ENCODE data around the gene KMT5B. TPM values are rescaled to one million over a fixed set of nuclear protein-coding genes. Genes with fewer than 3 reads are reported as not detected.

Gene KMT5B
- polyA plus RNA-seq, 2 of the 4 experiments (the other 2 are of a cell fraction) = 15.2 to 27.1 TPM

GRCh38 chr11:68116126-68116525, 97.0 kb downstream of the KMT5B start:
- CTCF ChIA-PET = interaction anchor here (0.7 to 1.6 kb wide), 2 partner anchors 48 to 93 kb away, joined by 3 read pairs; no protein-coding TSS in a partner anchor
- no peak overlapping the region for H3K4me2 ChIP-seq
- no peak for FAIRE-seq
- TF ChIP-seq ZC3H11A (IDR thresholded peaks at IDR 0.05) = no peak
- no peak for TF ChIP-seq GATA3 (IDR thresholded peaks at IDR 0.05; ENCODE audit: borderline replicate concordance)
- TF ChIP-seq NFE2L2 (conservative IDR thresholded peaks at IDR 0.05; ENCODE audit: low read length) = no peak
- TF ChIP-seq KDM1A (IDR thresholded peaks at IDR 0.05; ENCODE audit: low read depth) = no peak
- no peak for TF ChIP-seq RARB (CRISPR knock-in tag; IDR thresholded peaks at IDR 0.05)
- no peak for TF ChIP-seq EP300 (IDR thresholded peaks at IDR 0.05)
- TF ChIP-seq, protein P1, sequence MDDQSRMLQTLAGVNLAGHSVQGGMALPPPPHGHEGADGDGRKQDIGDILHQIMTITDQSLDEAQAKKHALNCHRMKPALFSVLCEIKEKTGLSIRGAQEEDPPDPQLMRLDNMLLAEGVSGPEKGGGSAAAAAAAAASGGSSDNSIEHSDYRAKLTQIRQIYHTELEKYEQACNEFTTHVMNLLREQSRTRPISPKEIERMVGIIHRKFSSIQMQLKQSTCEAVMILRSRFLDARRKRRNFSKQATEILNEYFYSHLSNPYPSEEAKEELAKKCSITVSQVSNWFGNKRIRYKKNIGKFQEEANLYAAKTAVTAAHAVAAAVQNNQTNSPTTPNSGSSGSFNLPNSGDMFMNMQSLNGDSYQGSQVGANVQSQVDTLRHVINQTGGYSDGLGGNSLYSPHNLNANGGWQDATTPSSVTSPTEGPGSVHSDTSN (IDR thresholded peaks at IDR 0.05) = no peak
- TF ChIP-seq E2F6 (IDR thresholded peaks at IDR 0.05; ENCODE audit: borderline replicate concordance, low read depth) = no peak
- H3K27ac ChIP-seq = no peak overlapping the region
- no peak overlapping the region for H3K4me3 ChIP-seq
- H3K4me1 ChIP-seq = peaks cover 17% of the 10 kb centered on the region; the same call in 2 of the 3 replicates
- WGBS (ENCODE audit: missing lambda C conversion rate) = 90% methylated on average over 7 of the region's 7 CpGs
- POLR2A ChIA-PET = no interaction called here
- DNase-seq (ENCODE audit: low read depth in 1 of 2, low spot score in 1 of 2) = no peak
- no peak for ATAC-seq
- no peaks in the 10 kb centered on the region for H3K9me3 ChIP-seq

- Histone ChIP-seq H3K4me3 (no peak overlapping the region), H3K27ac (no peak overlapping the region), H3K4me1 (peaks cover 17% of the 10 kb centered on the region; the same call in 2 of the 3 replicates), H3K4me2 (no peak overlapping the region), H3K9me3 (no peaks in the 10 kb centered on the region)
- DNase-seq (ENCODE audit: low read depth in 1 of 2, low spot score in 1 of 2) (no peak), FAIRE-seq (no peak), ATAC-seq (no peak)
- CTCF ChIA-PET = interaction anchor here (1.3 to 1.6 kb wide), 3 partner anchors 12 to 91 kb away, joined by 3 read pairs; no protein-coding TSS in a partner anchor
- WGBS (ENCODE audit: missing lambda C conversion rate) = 92% methylated on average over 1 of the region's 1 CpG
- POLR2A ChIA-PET = no interaction called here
- TF ChIP-seq ESRRA (IDR thresholded peaks at IDR 0.05; ENCODE audit: borderline replicate concordance, low read length) (no peak), MAX (IDR thresholded peaks at IDR 0.05) (no peak), ELK1 (IDR thresholded peaks at IDR 0.05; ENCODE audit: low read depth, low read length) (no peak), CEBPB (IDR thresholded peaks at IDR 0.05) (no peak), RAD21 (conservative IDR thresholded peaks at IDR 0.05 in 1 of 2, IDR thresholded peaks at IDR 0.05 in 1 of 2) (no peak), CBX2 (IDR thresholded peaks at IDR 0.05; ENCODE audit: borderline replicate concordance, low read depth) (no peak), CTCF (IDR thresholded peaks at IDR 0.05) (no peak), HEYL (CRISPR knock-in tag; IDR thresholded peaks at IDR 0.05) (no peak)
Observed at GRCh38 chr11:68115285-68115684, 97.8 kb downstream of the KMT5B start.

DNA sequence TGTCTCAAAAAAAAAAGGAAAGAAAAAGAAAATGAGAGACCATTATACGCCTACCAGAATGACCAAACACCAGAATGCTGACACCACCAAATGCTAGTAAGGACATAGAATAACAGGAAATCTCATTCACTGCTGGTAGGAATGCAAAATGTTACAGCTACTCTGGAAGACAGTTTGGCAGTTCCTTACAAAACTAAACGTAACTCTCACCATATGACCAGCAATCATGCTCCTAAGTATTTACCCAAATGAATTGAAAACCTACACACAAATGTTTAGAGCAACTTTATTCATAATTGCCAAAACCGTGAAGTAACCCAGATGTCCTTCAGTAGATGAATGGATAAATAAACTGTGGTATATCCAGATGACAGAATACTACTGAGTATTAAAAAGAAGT, 99.1 kb downstream of the KMT5B start:
- FAIRE-seq (no peak), DNase-seq (ENCODE audit: low read depth in 1 of 2, low spot score in 1 of 2) (no peak), ATAC-seq (0 out of 6 replicates have a peak, but pooled peaks of 1 of the 2 experiments have one; percentile 42)
- POLR2A ChIA-PET = interaction anchor here (0.7 kb wide), 1 partner anchor 161 kb away, joined by 4 read pairs; no protein-coding TSS in a partner anchor
- peak; percentile 43 for TF ChIP-seq MAFK (IDR thresholded peaks at IDR 0.05; ENCODE audit: partially characterized antibody)
- no peak for TF ChIP-seq HOXA7 (CRISPR knock-in tag; IDR thresholded peaks at IDR 0.05)
- Histone ChIP-seq H3K9me3 (no peaks in the 10 kb centered on the region), H3K27ac (no peak overlapping the region), H3K4me1 (peaks cover 6% of the 10 kb centered on the region; the same call in 2 of the 3 replicates), H3K4me2 (no peak overlapping the region), H3K4me3 (no peak overlapping the region)
- CTCF ChIA-PET = interaction anchor here (1.0 to 1.4 kb wide), 2 partner anchors 10 to 93 kb away, joined by 3 read pairs; no protein-coding TSS in a partner anchor
- WGBS (ENCODE audit: missing lambda C conversion rate) = 84% methylated on average over 3 of the region's 3 CpGs
